GM19328 (cell line): ENCODE measurements around the gene TMEM158.

ENCODE experiments used
- ATAC-seq: cut with Tn5 transposase; IDR thresholded peaks from one replicate; pipeline ENCODE4 v1.9.1; 2021; ENCODE audit warnings: mild to moderate bottlenecking, moderate library complexity; ENCODE audit not compliant: unreplicated experiment

TMEM158 gene

DNA sequence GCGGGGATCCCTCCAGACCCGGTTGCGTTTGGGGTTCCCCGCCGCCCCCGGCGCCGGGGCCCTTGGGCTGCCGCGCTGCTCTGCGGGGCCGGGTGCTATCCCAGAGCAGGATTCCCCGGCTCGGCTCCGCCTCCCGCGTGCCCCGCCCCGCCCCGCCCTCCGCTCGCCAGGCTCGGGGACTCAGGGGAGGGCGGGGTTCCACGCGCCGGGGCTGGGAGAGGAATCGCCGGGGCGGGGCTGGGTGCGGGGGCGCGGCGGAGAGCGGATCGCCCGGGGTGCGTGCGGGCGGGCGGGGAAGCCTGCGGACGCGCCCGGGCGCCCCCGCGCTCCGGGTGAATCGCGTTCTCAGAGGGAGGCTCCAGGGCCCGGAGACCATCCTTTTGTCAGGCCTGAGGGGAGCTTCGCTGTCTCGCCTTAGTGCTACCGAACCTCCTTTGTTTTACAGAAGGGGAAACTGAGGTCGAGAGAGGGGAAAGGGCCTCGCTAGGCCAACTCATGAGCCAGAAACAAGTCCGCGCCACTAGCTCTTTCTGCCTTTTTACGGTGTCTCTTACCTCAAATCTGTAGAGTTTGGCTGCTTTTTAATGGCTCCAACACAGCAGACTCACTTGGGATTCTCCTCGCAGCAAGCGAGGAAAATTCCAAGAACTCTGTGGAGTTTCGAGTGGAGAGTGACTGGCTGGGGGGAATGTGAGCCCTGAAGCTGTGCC is at the start of gene TMEM158:
TMEM158 (minus strand) TSS at position 82 of the 710 bp plus-strand sequence. CDS start 260 bp downstream, outside the sequence.
- peak; percentile 60 for ATAC-seq

DNA sequence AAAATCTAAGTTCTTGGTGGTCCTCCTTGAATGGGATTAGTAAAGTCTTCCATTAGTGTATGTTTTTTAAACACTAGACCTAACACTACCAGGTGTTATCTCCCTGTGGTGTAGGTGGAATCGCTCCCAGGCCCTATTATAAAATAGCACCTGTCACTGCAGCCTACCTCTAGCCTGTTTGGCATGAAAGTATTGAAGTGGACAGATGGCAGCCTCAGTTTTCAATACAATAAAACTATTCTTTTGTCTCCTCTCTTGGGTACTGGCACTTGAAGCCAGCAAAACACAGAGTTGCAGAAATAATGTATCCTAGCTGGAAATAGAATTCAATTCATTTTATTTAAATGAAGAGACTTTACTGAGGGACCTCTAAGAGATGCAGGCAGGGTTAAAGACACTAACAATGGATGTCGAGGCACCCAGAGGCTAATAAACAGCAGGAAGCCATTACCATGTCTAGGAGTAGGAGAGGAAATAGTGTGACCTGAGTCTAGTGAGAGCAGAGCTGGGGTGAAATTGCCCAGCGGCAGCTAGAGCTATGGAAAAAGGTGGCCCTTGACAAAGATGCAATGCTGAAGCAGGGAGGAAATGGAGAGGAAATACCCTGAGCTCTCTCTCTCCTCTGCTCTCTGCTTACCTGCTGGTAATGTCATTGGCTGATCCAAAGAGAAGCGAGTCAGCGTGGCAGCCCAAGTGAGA is 49.1 kb upstream of the TMEM158 start:
- no peak for ATAC-seq

DNA sequence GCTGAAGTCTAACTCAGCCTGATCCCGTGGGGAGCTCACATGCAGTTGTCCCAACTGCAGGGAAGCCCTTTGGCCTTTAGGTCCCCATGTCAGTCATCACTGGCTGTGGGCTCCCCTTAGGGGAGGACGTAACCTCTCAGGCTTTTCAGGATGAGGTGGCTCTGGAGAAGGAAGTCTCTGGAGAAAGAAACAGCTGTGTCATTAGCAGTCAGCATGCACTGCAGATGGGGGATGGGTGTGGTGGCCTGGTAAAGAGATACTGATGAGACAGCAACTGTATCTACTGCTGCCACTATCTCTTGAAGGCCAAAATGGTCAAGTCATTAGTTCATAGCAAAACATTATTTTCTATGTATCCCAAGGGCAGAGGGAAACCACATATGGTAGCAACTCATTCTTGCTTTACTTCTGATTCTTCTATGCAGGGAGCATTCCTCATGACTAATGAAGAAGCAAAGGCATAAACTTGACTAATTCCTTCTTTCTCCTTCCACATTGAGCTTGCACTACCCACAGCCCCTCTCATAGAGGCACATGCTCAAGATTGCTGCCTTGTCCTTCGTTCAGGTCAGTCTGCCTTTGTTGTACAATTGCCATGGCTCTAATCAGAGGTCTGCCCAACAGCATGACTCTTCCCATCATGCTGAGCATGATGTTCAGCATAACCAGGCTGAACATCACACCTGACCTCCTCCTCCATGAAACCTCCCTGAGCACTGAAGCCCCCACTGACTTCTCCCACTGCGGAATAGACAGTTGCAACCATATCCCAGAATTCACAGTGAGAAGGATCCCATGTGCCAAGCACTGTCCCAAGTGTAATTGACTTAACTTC is 47.8 kb upstream of the TMEM158 start:
- no peak for ATAC-seq

DNA sequence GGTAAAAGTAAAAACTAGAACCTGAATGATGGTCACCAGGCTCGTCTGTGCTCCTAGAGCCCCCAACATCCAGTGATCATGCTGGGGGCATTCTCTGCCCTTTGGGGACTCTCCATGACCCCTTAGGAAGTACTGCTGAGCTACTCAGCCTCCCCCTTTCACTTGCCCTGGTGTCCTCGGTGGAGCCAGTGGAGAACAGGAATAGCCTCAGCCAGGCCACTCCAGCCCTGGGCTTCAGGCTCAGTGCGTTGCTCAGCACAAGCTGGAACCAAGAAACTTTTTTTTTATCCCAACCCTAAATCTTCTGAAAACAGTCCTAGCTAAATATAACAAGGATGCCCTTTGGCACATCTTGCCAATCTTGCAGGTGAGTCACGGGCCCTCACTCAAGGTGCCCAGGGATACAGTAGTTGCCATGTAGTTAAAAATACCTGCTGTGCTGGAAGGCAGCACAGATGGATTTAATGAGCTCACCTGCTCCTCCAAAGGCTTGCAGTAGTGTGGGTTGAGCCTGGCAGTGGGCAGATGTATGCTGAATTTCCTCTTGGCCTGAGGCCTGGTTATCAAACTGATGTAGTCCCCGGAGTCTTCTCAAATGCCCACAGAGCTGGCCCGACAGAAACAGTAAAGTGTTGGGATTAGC is 46.9 kb upstream of the TMEM158 start:
- no peak for ATAC-seq

DNA sequence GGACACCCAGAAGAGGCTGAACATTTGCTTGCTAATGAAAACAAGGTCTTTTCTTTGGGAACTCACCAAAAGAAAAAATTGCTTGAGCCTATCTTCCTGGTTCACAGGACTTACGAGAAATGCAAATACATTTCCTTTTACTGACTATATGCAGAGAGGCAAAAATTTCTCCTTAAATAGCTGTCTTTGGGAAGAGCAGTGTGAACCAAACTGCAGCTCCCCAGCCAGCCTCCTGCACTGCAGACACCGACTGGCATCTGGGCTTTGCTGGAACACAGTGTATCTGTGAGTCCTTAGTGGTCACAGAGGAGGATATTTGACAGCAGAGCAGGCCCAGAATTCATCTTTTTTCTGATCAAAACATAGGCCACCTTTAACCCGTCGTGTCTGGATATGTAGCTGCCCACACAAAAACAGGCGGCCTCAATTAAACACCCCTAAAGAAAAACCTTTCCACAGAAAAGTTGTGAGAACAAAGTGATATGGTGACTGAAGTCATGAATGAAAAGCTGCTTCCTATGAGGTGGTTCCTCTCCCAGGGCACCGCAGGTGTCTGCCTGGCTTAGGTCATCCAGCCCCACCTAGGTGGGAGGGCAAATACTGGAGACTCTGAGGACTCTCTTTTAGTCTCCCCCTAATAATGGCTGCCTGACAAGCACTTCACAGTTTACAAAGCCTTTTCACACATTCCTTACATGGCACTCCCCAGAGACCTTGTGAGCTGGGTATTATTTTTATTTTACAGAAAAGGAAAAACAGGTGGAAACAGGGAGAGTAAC is 46.1 kb upstream of the TMEM158 start:
- no peak for ATAC-seq

DNA sequence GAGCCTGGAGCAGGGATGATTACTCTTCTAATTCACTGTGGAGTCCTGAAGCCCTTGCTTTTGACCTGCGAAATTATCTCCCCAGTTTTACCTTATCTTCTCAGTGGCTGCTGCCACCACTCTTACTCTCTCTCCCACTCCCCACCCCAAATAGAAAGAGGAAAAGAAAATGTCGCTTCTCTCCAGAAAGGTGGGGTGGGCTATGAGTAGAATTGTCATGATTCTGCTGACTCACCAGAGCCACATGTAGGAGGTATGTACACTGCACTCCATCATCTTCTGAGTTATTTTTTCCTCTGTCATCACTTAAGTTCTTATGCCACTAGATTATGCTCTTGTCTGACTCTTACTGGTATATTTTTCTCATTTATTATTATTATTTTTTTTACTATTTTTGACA is 43.9 kb upstream of the TMEM158 start:
- ATAC-seq, result no peak

DNA sequence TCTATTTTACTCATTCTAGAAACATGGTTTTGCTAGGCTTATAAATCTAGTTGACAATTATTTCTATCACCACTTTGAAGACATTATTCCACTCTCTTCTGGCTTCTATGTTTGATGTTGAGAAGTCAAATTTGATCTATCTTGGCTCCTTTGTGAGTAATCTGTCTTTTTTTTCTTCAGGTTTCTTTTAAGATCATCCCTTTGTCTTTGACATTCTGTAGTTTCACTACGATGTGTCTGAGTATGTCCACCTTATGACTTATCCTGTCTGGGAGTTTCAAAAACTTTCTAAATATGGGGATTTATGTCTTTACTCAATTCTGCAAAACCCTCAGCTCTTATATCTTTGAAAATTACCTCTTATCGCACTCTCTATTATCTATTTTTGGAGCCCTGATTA is 41.0 kb upstream of the TMEM158 start:
- ATAC-seq, result no peak

DNA sequence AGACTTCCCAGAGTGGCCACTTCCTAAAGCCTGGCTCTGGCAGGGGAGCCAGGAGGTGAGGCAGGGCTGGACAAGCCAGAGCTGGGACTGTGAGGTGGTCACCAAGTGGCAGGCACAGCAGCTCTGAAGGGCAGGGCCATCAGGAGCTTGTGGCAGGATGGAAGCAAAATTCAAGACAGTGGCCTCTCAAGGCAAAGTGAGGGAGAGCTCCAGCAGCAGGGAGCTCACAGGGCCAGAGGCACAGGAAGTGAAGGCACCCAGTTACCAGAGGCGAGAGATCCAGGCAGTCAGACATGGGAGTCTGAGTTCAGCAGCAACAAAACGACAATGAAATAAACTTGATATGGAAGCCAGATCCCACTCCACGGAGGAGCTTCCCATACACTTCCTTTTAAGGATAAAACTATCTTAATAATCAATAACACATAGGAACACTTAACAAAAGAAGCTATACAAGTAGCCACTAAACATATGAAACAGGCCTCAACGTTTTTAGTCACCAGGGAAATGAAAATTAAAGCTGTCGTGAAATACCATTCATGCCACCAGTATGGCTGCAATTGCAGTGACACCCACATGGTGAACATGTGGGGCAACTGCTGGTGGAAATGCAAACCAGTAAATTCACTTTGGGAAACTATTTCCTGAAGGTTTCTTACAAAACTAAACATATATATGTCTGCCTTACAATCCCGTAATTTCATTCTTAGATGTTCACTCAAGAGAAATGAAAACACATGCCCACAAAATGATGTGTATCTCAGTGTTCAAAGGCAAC is 35.4 kb upstream of the TMEM158 start:
- no peak for ATAC-seq

DNA sequence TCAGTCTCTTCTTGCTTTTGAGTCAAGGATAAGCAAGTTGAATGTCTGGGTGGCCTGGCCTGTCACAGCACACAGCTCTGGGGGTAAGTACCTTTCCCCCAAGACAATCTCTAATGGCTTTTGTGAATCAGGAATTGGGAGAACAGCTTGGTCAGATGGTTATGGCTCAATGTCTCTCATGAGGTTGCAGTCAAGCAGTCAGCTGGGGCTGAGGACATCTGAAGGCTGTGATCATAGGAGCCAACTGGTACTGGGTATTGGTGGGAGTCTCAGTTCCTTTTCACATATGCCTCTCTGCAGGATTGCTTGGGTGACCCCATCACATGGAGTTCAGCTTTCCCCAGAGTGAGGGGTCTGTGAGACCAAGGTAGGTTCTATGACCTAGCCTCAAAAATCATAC is 33.0 kb upstream of the TMEM158 start:
- ATAC-seq, result no peak

DNA sequence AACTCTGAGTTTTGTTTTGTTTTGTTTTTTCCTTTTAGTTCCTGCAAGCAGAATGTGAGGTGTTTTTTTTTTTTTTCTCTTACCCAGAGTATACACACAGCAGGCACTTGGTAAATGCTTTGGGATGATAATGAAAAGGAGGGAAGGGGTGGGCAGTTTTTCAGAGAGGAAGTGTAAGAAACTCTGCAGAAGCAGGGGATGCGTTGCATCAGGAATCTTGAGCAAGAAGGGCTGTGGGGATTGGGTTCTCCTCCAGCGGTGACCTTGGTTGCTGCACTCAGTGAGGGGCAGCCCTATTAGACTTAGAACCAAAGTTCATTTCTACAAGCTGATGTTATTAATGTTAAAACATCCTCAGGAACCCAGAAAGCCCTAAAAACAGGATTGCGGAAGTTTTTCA is 32.2 kb upstream of the TMEM158 start:
- no peak for ATAC-seq

DNA sequence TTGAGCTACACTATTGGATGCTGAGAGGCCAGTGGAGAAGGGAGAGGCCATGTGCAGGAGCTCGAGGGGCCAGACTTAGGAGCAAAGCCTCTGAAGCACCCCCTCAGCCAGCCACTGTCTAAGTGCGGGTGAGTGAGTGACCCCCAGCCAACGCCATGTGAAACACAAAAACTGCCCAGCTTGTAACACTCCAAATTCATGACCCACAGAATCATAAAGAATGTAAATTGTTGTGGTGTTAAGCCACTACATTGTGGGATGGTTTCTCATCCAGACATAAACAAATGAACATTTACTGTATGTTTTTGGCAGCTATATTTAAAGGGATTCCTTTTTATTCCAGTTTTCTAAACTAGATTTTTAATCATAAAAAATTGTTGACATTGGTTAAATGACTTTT is 27.2 kb upstream of the TMEM158 start:
- ATAC-seq, result no peak

DNA sequence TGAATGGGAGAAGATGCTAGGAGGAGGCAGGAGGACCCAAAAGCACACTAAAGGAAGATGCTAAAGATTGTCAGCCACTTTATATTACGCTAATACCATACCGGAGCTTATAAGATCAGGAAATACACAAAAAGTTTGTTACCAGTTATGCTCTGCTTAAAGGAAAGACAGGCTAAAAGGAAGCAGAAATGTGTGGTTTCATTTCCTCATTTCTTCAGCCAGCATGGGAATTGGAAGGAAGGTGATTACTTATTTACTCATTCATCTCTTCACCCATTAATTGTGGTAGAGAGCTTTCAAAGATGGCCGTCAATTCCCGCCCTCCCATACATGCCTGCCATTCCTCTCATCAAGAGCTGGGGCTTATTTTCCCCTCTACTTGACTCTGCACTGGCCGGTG is 26.7 kb upstream of the TMEM158 start:
- no peak for ATAC-seq

DNA sequence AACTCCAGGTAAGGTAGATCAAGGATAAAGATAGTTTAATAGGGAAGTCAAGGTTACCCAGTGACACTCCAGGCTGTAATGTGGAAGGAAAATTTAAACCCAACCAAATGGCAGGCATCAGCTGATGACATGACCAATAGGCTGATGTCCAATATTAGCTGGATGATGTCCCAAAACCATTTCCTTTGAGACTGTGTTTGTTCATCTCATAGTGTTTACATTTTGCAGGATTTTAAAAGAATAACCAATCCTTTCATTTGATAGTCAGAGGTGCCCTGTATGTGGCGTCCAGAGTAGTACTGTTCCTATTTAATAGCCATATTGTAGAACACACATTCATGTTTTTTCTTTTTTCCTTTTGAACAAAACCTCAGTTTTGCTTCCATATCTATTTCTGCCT is 23.3 kb upstream of the TMEM158 start:
- no peak for ATAC-seq

DNA sequence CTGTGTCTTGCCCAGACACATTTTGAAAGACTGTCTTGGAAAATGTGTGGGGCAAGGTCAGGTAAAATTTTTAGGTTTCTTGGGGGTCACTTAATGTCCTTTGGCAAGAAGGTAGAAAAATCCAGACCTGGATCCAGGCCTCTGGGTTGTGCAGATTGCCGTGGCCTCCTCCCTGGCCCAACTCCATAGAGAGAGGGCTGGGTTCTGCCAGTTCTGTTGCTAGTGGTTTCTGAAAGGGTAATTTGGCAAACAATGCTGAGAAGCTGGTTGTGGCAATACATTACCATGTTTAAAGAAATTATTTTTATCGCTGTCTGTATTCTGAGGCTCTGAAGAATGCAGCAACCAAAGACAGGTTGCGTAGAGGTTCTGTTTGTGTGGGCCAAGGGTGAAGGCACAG is 20.2 kb upstream of the TMEM158 start:
- ATAC-seq, result no peak

DNA sequence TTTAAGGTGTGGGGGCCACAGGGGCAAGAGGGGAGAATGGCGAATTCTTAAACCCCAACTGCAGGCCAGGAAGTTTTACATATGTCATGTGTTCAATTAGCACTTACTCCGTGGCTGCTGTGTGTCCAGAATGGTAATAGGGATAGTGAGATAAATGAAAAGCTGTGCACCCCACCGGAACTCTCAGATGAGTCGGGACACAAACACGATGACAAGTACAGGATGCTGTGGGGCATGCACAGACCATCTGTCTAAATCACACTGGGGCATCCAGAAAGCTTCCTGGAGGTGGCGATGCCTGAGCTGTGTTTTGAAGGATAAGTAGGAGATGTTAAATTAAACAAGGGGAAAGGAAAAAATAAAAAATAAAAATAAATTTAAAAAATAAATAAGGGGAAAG is 18.3 kb upstream of the TMEM158 start:
- no peak for ATAC-seq

DNA sequence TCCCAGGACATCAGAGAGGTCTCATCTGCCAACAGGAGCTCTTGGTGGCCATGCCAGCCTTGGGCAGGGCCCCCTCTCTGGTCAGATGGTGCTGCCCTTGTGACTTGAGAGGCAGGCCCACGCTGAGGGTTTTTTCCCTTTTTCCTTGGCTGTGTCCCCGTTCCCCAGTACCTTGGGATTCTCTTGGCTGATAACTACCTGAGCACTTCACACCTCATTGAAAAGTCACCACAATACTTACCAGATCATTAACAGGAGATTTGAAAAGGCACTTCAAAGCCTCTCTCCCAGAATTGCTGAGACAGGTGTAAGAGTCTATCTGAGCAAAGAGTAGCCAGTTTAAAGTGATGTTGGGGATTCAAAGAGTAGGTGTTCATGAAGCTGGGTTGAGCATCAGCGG is 15.1 kb upstream of the TMEM158 start:
- ATAC-seq, result no peak

DNA sequence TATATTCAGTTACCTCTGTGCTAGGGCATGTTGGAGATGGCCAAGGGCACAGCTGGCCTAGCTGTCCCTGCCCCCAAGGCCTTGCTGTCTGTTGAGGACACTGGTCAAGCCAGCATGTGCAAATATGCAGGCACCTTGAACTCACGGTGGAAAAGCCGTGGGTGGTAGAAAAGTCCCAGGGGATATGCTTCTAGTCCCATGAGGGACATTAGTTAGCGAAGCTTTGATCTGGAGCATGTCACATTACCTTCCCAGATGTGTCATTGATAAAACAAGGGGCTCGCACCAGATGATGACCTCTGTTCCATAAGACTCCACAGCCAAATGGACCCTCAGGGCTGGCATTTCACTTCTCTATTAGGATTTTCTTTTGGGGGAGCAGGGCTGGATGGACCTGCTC is 14.2 kb upstream of the TMEM158 start:
- ATAC-seq, result no peak

DNA sequence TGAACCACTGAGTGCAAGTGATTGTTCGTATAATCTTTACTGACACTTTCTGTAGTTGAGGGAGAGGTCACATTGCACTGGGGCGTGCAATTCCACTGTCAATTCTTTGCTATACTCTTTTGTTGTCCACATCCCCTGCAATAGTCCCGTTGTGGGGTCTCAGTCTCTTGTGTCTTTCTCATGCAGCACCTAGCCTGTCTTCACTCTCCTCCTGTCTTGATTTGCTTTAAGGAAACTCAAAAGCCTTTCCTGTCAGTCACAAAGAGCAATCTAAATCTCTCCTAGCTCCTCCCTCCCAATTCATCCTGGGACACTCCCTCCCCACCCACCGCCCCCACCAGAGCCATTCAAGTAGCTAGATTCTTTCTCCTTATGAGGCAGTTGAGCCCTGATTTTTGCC is 13.2 kb upstream of the TMEM158 start:
- no peak for ATAC-seq

DNA sequence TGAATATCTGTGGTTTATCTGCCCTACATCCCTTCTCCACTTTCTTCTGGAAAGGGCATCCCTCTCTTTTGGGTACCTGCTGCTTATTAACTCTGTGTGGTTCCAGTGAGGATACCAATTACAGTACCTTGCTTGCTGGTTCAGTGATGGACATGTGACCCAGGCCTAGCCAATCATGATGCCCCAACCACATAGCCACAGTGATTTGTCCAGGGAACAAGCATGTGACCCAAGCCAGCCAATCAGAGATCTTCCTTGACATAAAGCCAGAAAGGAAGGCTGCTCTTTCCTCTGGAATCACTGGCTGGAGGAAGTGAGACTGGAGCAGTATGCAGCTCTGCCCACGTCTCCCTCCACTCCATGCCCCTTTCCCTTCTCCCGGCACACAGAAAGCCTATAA is 10.9 kb upstream of the TMEM158 start:
- no peak for ATAC-seq

DNA sequence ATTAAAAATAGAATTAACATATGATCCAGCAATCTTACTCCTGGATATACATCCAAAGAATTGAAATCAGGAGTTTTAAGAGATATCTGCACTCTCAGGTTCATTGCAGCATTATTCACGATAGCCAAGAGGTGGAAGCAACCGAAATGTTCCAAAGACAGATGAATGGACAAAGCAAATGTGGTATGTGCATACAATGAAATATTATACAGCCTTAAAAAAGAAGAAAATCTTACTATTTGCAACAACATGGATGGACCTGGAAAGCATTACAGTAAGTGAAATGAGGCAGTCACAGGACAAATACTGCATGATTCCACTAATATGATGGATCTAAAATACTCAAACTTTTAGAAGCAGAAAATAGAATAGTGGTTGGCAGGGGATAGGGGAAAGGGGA is 9.3 kb upstream of the TMEM158 start:
- ATAC-seq, result no peak
